GM15510 (cell line): ENCODE measurements around the gene AMBN.

Source experiments
- POLR2A ChIP-seq: IDR thresholded peaks from 3 replicates; pipeline ENCODE4 v1.6.1; 2011; ENCODE audit warnings: borderline replicate concordance; ENCODE audit not compliant: insufficient read length; ENCODE audit errors: extremely low read depth

Gene AMBN

GRCh38 chr4:70594196-70594595 lies 2.1 kb downstream of the AMBN start:
- no peak for TF ChIP-seq POLR2A

DNA sequence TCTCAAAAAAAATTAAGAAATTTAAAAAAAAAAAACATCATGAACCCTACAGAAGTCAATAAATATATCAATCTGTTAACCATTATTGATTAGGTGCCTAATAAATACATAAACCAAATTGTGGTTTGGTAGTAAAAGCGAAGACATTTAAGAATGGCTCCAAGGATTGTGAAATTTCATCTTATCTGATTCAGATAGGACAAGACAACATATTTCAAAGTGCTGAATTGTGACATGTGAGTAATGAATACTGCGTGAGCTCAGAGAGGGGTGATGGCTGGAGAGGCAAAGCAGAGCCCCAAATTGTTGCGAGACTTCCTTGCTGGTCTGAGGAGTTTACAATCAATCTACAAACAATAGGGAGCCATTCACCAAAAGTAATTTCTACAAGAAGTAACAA lies 8.2 kb downstream of the AMBN start:
- no peak for TF ChIP-seq POLR2A

GRCh38 chr4:70600977-70601376 lies 8.9 kb downstream of the AMBN start:
- TF ChIP-seq POLR2A = no peak

GRCh38 chr4:70601422-70602039 lies 9.5 kb downstream of the AMBN start:
- no peak for TF ChIP-seq POLR2A

GRCh38 chr4:70603856-70604255 lies 11.8 kb downstream of the AMBN start:
- TF ChIP-seq POLR2A = no peak

DNA sequence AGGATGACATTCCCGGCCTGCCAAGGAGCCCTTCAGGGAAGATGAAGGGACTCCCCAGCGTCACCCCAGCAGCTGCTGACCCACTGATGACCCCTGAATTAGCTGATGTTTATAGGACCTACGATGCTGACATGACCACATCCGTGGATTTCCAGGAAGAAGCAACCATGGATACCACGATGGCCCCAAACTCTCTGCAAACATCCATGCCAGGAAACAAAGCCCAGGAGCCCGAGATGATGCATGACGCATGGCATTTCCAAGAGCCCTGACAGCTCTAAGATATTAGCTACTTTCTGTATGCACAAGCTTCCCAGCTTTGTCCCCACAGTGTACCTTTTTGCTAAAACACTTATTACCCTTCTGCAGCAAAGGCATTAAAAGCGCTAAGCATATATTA lies 14.4 kb downstream of the AMBN start:
- TF ChIP-seq POLR2A = no peak

GRCh38 chr4:70607334-70607853 lies 15.3 kb downstream of the AMBN start:
- no peak for TF ChIP-seq POLR2A

- no peak for TF ChIP-seq POLR2A
Observed at GRCh38 chr4:70608324-70608723, 16.3 kb downstream of the AMBN start.

GRCh38 chr4:70613306-70614183 lies 21.5 kb downstream of the AMBN start:
- no peak for TF ChIP-seq POLR2A

DNA sequence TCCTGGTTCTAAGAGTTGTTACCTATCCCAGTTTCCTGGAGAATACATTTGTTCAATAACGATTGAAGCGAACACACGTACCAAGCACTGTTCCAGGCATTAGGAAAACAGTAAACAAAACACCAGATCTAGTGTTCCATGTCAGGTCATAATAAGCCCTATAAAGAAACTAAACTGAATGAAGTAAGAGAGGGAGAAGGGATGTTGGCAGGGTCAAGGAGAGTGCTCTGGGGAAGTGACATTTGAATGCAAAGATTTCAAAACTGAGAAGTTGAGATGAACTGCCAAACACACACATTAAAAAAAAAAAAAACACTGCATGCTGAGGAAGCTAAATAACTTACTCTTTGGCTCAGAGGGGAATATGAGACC lies 22.1 kb downstream of the AMBN start:
- no peak for TF ChIP-seq POLR2A

GRCh38 chr4:70619288-70619687 lies 27.2 kb downstream of the AMBN start:
- no peak for TF ChIP-seq POLR2A

GRCh38 chr4:70619778-70620177 lies 27.7 kb downstream of the AMBN start:
- no peak for TF ChIP-seq POLR2A

- no peak for TF ChIP-seq POLR2A
Observed at GRCh38 chr4:70623323-70623722, 31.3 kb downstream of the AMBN start.

DNA sequence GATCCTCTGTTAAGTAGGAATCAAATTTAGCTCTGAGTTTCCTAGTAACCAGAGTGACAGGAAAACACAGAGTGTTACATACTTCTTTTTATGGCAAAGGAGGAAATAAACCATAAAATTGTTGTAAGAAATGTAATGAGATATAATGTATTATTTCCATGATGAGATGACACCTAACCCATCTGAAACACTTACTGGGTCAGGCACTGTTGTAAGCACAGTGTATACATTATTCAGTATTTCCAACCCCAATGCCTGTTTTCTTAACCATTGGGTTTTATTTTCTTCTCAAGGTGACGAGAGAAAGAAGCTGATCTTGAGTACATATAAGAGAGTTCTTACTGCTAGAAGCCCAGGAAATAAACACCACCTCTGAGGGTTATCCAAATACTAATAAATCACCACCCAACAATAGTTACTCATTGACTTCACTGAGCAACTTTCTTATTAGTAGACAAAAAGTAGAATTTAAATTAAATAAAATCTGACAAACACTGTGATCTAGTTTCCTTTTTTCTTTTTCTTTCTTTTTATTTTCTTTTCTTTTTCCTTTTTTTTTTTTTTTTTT lies 32.3 kb downstream of the AMBN start:
- no peak for TF ChIP-seq POLR2A

DNA sequence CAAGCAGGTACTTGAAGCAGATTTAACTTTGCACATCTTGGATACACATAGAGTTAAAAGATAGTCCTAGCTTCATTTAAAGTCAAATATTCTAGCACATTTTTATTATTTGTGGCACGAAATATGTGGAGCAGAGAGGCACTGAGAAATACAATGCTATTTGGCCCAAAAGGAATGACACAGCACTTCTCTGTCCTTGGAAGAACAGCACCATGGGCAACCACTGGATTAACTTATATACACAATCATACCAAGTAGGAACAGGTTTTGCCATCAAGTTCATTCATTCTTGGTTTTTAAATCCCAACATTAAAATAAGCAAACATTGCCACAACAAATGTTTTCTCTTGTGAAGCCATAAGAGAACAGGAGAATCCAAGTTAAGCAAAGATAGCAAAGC lies 35.6 kb downstream of the AMBN start:
- TF ChIP-seq POLR2A = no peak

- no peak for TF ChIP-seq POLR2A
Observed at GRCh38 chr4:70628444-70628843, 36.4 kb downstream of the AMBN start, which contains the start of gene ENAM. ENAM (plus strand) TSS chr4:70628744; CDS start chr4:70629501, 757 bp downstream.

GRCh38 chr4:70629469-70630090 lies 37.5 kb downstream of the AMBN start:
- TF ChIP-seq POLR2A = no peak
